HG03520 (cell line): ENCODE data around the gene LIN37.
"Not testable (repeated sequence)": the region's sequence is repeated elsewhere in the genome, so short reads cannot be mapped to it uniquely, and the experiment has no call there.

Experiments
- ATAC-seq: cut with Tn5 transposase; IDR thresholded peaks from one replicate; pipeline ENCODE4 v1.9.1; 2021; ENCODE audit warnings: mild to moderate bottlenecking, moderate library complexity; ENCODE audit not compliant: unreplicated experiment

LIN37 gene

DNA sequence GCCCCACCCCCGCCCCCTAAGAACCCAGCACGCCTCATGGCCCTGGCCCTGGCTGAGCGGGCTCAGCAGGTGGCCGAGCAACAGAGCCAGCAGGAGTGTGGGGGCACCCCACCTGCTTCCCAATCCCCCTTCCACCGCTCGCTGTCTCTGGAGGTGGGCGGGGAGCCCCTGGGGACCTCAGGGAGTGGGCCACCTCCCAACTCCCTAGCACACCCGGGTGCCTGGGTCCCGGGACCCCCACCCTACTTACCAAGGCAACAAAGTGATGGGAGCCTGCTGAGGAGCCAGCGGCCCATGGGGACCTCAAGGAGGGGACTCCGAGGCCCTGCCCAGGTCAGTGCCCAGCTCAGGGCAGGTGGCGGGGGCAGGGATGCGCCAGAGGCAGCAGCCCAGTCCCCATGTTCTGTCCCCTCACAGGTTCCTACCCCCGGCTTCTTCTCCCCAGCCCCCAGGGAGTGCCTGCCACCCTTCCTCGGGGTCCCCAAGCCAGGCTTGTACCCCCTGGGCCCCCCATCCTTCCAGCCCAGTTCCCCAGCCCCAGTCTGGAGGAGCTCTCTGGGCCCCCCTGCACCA, 38.9 kb downstream of the LIN37 start:
- no peak for ATAC-seq

DNA sequence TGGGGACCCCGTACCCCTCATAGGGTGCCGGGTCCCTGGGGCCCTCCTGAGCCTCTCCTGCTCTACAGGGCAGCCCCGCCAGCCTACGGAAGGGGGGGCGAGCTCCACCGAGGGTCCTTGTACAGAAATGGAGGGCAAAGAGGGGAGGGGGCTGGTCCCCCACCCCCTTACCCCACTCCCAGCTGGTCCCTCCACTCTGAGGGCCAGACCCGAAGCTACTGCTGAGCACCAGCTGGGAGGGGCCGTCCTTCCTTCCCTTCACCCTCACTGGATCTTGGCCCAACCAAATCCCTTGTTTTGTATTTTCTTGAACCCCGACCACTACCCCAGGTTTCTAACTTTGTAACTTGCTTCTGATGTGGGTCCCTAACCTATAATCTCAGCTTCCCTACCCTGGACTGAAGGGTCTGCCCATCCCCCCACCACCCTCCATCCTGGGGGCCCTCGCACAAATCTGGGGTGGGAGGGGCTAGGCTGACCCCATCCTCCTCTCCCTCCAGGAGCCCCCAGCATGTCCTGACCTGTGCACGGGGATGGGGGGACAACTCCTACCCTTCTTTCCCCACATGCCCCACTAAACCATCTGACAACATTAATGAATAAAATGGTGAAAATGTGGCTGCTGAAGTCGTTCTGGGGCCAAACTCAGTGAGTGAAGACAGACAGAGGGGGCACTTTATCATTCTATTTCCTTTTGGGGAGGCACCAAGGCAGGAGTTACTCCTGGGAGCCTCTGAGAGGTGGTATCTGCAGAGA, 40.0 kb downstream of the LIN37 start:
- no peak for ATAC-seq

DNA sequence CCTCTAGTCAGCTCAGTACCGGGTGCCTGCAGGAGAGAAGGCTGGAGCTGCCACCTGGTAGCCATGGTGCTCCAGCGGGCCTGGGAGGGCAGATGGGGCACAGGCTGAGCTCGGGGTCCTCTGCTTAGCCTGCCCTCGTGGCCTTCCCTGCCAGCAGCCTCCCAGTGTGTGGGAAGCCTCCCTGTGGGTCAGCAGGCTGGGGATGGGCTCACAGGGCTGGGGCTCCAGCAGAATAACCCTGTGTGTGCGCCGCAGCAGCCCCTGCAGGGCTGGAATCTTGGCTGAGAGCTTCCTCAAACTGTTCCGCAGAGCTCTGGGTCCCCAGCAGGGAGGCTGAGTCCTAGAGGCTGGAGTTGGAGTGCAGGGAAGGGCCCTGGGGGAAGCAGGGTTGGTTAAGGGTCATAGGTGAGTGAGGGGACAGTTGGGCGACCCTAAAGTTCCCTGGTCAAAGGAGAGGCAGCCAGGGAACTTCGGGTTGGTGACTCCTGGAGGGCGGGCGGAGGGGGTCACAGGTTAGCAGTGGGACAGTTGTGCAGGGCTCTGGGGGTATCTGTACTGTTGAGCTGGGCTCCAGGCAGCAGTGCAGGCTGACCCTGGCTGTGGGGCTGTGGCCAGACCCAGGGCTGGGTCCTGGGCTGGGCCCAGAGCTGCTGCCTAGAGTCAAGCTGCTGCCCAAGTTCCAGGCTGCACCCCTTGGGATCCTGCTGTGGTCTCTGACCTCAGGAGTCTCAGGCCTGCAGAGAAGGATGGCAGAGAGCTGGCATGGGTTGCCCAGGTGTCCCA, 41.0 kb downstream of the LIN37 start:
- no peak for ATAC-seq

DNA sequence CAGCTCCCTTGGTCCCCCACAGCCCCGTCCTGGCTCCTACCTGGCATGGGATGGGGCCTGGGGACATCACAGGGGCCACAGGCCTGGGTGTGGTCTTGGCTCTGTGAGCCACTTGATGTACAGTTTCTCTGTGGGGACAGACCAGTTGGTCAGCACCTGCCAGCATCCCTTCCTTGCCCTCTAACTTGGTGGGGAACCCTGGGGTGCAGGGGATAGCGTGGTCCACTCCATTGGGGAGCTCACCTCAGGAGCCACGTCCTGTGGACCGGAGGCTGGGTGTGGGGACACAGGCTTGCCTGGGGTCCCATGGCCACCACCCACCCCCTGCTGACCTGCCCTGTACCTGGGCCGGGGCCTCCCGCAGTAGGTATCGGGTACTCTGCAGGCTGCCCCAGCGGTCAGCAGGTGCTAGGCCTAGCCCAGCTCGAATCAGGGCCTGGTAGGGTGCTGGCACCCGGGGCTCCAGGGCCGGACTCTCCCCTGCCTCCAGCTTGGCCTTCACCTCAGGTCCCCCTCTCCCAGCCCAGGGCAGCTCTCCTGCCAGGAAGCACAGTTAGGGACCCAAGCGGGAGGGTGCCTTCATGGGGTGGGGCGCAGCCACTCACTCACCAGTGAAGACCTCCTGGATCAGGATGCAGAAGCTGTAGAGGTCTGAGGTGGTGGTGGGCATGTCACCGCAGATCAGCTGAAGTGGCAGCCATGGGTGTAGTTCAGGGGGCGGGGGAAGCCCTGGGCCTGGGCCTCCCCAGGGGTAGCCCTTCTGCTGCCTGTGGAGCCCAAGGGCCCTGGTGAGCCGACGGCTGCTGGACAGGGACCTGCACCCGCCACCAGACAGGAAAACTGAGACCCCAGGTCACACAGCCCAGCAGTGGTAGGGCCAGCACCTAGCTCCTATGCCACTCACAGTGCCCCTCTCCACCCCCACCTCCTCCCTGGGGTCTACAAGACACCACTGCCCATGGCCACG, 41.9 kb downstream of the LIN37 start:
- no peak for ATAC-seq

DNA sequence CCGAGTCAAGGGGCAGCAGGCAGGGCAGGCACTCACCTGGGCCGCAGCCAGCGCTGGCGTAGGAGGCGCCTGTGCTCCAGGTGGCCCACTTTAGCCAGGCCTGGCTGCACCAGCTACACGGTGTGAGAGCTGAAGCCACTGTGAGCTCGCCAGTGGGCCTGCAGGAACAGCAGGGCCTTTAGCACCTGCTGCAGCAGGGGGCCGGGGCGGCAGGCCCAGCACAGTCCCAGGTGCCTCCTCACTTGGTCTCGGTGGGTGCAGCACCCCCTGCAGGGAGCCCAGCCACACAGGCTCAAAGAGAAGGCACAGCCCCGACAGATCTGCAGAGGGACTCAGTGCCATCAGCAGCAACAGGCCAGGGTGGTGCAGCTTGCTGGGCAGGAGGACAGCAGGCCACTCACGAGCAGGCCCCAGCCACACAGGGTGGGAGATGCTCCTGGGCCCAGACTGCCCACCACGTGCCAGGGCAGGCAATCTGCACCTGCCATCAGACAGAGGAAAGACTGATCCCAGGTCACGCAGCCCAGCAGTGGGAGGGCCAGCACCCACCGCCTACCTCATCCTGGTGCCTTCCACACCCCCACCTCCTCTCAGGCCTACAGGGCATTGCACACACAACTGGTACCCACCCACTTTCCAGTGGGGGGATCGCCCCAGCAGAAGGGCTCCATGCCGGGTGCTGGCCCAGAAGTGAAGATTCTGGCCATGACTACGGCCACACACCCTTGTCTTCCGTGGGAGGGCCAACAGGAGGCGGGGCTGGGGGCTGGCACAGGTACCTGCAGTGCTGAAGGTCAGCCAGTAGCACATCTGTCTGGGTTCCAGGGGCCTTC, 42.8 kb downstream of the LIN37 start:
- ATAC-seq = no peak

DNA sequence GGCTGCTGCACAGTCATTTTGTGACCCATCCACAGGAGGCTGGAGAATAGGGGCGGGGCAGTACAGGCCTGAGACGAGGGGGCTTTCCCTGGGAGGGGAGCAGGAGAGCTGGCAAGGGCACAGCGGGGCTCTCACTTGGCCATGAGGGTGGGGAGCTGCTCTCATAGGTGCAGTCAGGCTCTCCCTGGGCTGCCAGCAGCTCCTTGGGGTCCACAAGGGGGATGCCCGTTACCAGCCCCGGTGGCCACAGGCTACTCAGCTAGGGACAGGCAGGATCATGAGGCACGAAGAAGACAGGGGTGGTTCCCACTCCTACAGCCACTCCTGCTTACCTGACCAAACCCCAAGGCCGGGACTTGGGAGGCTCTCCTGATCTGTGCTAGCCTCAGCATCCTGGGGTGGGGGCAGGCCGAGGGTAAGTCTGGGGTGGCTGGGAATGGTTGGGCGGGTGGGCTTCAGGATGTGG, 43.5 kb downstream of the LIN37 start:
- ATAC-seq = no peak

DNA sequence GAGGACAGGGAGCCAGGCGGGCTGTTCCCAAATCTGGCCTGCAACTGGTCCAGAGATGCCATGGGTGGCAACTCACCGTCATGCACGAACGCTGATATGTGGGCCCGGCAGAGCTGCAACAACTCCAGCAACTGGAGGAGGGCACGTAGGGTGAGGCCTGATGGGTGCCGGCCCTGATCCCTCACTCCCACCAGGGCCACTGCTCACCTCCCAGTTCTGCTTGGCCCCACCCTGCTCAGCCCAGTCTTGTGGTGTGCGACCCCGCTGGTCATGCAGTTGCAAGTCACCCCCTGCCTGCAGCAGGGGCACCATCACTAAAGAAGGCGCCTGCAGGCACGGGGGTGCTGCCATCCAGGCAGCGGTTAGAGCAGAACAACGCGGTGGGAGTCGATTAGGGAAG, 43.9 kb downstream of the LIN37 start:
- no peak for ATAC-seq

DNA sequence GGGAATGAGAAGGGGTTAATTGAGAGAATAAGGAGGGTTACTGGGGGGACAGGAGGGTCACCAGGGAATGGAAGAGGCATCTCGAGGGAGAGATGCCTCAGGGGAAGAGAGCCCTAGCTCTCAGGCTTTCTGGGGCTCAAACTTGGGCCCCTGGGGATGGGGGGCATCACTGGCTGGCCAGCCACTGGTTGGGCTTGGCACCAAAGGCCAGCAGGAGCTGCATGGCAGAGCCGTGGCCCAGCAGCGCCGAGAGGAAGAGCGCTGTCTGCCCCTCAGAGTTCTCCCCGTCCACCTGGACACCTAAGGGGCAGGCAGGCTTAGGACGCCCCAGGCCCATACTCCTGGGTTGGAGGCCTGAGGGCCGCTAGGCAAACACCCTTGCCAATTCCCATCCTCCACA, 44.5 kb downstream of the LIN37 start:
- ATAC-seq = no peak

DNA sequence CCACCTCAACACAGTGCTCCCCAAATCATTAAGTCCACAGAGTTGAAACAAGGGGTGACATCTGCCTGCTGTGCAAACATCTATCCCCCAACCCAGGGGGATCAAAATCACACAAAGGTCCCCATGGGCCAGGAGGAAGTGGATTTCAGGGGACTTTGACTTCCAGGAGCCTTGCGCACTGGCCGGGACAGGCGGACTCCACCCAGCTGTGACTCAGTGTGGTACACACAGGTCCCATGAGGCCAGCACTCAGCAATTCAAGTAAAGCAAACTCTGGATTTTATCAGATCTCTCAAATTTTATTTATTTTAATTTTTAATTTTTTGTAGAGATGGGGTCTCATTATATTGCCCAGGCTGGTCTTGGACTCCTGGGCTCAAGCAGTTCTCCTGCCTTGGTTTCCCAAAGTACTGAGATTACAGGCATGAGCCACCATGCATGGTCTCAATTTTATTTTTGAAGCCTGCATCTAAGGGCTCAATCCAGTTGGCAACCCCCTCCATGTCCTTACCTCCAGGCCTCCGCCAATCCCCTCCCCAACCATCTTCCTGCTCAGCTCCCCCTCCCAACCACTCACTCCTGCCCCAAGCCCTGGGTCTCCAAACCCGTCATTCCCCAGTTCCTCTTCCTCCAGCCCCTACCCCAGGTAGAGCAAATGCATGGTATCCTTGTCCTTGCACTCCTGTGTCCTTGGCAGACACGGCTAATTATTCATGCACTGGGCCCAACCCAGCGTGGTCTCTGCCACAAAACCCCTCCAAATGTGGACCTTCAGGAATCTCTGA, 45.2 kb downstream of the LIN37 start:
- ATAC-seq = no peak

DNA sequence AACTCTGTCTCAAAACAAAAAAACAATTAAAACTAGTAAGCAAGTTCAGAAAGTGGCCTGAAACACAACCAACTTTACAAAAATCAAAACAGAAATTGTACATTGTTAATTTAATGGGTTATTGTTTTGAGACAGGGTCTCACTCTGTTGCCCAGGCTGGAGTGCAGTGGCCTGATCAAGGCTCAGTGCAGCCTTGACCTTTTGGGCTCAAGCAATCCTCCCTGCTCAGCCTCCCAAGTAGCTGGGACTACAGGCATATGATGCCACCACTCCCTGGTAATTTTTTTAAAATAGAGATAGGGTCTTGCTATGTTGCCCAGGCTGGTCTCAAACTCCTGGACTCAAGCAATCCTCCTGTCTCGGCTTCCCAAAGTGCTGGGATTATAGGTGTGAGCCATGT, 47.2 kb downstream of the LIN37 start:
- ATAC-seq = not testable (repeated sequence)

DNA sequence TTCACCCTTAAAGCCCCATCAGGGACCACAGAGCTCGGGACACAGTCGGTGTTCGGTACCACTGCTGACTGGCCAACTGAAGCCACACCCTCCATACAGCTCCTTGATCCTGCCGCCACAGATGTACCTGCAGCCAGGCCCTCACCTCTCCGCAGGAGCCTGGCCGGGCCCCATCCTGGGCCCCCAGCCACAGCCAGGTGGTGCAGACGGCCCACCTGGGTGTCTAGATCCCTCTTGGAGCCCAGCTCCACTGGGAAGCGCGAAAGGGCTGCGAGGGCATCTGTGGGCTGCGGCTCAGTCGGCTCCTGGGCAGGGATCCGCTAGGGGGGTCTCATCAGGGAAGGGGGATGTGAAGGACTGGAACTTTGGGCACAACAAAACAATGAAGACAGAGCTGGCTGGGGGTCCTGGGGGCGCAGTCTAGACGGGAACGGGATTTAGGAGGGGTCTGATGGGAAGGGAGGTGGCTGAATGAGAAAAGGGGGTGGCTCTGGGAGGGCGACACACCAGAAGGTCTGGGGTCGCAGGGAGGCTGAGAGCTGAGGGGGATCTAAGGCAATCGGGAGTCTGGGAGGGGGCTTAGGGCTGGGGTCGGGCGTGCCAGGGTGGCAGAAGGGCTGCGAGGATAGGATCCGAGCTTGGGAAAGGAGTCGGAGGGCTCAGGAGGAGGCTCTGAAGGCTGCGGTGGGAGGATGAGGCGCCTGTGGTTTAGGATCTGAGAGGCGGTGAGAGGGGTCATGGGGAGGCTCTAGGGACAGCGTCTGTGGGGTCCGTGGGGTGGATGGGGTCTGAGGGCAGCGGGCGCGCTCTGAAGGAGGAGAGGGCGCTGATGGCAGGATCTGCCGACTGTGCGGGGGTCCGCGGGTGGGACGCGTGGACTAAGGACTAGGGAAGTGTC, 48.5 kb downstream of the LIN37 start:
- ATAC-seq = no peak

DNA sequence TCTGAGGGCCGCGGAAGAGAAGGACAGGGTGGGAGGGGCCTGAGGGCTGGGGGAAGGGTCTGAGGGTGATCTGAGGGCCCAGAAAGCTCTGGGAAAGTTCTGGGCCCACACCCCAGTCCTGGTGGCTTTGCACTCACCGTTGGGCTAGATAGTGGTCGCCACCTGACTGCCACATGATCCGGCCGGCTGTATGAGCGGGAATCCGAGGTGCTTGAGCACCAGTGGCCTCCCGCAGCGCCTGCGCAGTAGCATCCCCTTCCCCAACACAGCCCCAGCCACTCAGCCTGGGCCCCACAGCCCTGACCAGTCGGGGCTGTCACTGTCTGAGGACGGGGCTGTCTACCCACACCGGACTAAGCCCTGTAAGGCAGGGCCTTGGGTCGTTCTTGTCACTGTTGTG, 49.3 kb downstream of the LIN37 start:
- no peak for ATAC-seq

DNA sequence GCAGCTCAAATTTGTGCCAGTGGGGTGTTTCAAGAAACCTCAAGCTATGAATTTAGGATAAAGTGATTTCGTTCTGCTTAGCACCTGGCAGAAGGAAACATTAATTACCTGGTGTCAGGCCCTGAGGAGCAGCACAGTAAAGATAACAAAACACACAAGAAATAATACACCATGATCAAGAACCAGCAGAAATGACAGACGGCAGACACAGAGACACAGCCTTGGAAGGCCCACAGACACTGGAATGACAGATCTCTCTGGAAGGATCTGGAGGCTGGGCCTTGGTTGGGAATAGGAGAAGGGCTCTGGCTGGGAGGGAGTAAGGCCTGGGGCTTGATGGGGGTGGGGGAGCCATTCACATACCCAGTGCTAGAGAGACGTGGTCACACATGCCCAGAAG, 53.5 kb downstream of the LIN37 start:
- ATAC-seq = no peak
